A549 (cell line): ENCODE results near the gene CEMIP2.

Experiments used
- GATA3 ChIP-seq: IDR thresholded peaks from 2 replicates; pipeline ENCODE4 v1.6.1; 2012; ENCODE audit warnings: borderline replicate concordance
- HMGXB4 ChIP-seq: fragments of 250-450 bp; sonication (Bioruptor Pico); IDR thresholded peaks from 2 replicates; pipeline ENCODE4 v1.5.0; 2021; ENCODE audit warnings: mild to moderate bottlenecking, moderate library complexity, borderline replicate concordance
- NR3C1 ChIP-seq: fragments of >200 bp; sonication (Bioruptor Twin); formaldehyde crosslinking; IDR thresholded peaks from 3 replicates; pipeline ENCODE4 v1.6.1; 2017

GRCh38 chr9:71646131-71646530 lies 122.2 kb downstream of the CEMIP2 start:
- no peak for TF ChIP-seq GATA3
- no peak for TF ChIP-seq NR3C1
- TF ChIP-seq HMGXB4 = no peak
